ENCODE results near the gene PRDM1. TPM values are rescaled to one million over a fixed set of nuclear protein-coding genes. Genes with fewer than 3 reads are reported as not detected.

The PRDM1 gene
- polyA plus RNA-seq, 1 experiment = 4.6 TPM

- no peak overlapping the region for H3K4me3 ChIP-seq (ENCODE audit: low read depth, low read length)
- no peak for TF ChIP-seq CTCF (IDR thresholded peaks at IDR 0.05; ENCODE audit: insufficient read depth, low read depth, low read length)
- POLR2A ChIA-PET = no interaction called here
- CTCF ChIA-PET = interaction anchor here (1.2 kb wide), 1 partner anchor 21 kb away, joined by 4 read pairs; no protein-coding TSS in a partner anchor
- H3K36me3 ChIP-seq (ENCODE audit: control insufficient read depth, insufficient read depth, low read length) = no peaks in the 10 kb centered on the region
- H3K27me3 ChIP-seq (ENCODE audit: control insufficient read depth, insufficient read depth, low read length) = no peaks in the 10 kb centered on the region
- DNase-seq (ENCODE audit: low read depth) = no peak
Observed at GRCh38 chr6:106142876-106143431, 56.8 kb downstream of the PRDM1 start.

- TF ChIP-seq CTCF (IDR thresholded peaks at IDR 0.05; ENCODE audit: insufficient read depth, low read depth, low read length) = no peak
- POLR2A ChIA-PET = no interaction called here
- CTCF ChIA-PET = interaction anchor here (1.2 kb wide), 1 partner anchor 20 kb away, joined by 4 read pairs; no protein-coding TSS in a partner anchor
- no peak for DNase-seq (ENCODE audit: low read depth)
- no peak overlapping the region for H3K4me3 ChIP-seq (ENCODE audit: low read depth, low read length)
- no peaks in the 10 kb centered on the region for H3K36me3 ChIP-seq (ENCODE audit: control insufficient read depth, insufficient read depth, low read length)
- no peaks in the 10 kb centered on the region for H3K27me3 ChIP-seq (ENCODE audit: control insufficient read depth, insufficient read depth, low read length)
Observed at GRCh38 chr6:106143665-106144064, 57.5 kb downstream of the PRDM1 start.

- TF ChIP-seq CTCF (IDR thresholded peaks at IDR 0.05; ENCODE audit: insufficient read depth, low read depth, low read length) = no peak
- ChIA-PET CTCF (no interaction called here), POLR2A (no interaction called here)
- Histone ChIP-seq H3K27me3 (ENCODE audit: control insufficient read depth, insufficient read depth, low read length) (no peaks in the 10 kb centered on the region), H3K36me3 (ENCODE audit: control insufficient read depth, insufficient read depth, low read length) (no peaks in the 10 kb centered on the region), H3K4me3 (ENCODE audit: low read depth, low read length) (no peak overlapping the region)
- DNase-seq (ENCODE audit: low read depth) = no peak
Observed at GRCh38 chr6:106145144-106145543, 59.0 kb downstream of the PRDM1 start.

- Histone ChIP-seq H3K4me3 (ENCODE audit: low read depth, low read length) (no peak overlapping the region), H3K36me3 (ENCODE audit: control insufficient read depth, insufficient read depth, low read length) (no peaks in the 10 kb centered on the region), H3K27me3 (ENCODE audit: control insufficient read depth, insufficient read depth, low read length) (no peaks in the 10 kb centered on the region)
- no peak for TF ChIP-seq CTCF (IDR thresholded peaks at IDR 0.05; ENCODE audit: insufficient read depth, low read depth, low read length)
- CTCF ChIA-PET = no interaction called here
- POLR2A ChIA-PET = no interaction called here
- no peak for DNase-seq (ENCODE audit: low read depth)
Observed at GRCh38 chr6:106145741-106146227, 59.6 kb downstream of the PRDM1 start.

- no peaks in the 10 kb centered on the region for H3K36me3 ChIP-seq (ENCODE audit: control insufficient read depth, insufficient read depth, low read length)
- DNase-seq (ENCODE audit: low read depth) = no peak
- TF ChIP-seq CTCF (IDR thresholded peaks at IDR 0.05; ENCODE audit: insufficient read depth, low read depth, low read length) = no peak
- CTCF ChIA-PET = interaction anchor here (0.6 to 1.2 kb wide), 2 partner anchors 11 to 1062 kb away, joined by 3 read pairs; no protein-coding TSS in a partner anchor
- H3K27me3 ChIP-seq (ENCODE audit: control insufficient read depth, insufficient read depth, low read length) = no peaks in the 10 kb centered on the region
- POLR2A ChIA-PET = no interaction called here
- no peak overlapping the region for H3K4me3 ChIP-seq (ENCODE audit: low read depth, low read length)
Observed at GRCh38 chr6:106146852-106147351, 60.8 kb downstream of the PRDM1 start.

All from BJ (cell line).